ENCODE measurements around the gene IDH3B. TPM values are rescaled to one million over a fixed set of nuclear protein-coding genes. Genes with fewer than 3 reads are reported as not detected.
A peak's percentile ranks its signal among the peaks of the same experiment; 100 is the strongest.

The IDH3B gene
- total and polyA plus RNA-seq, 2 of the 13 experiments (the other 11 are each of a cell fraction or from before 2014, with no cell fraction given) = 215 to 254 TPM

- TF ChIP-seq BCLAF1 (IDR thresholded peaks at IDR 0.05) = no peak
- TF ChIP-seq SMARCE1 (IDR thresholded peaks at IDR 0.05; ENCODE audit: borderline replicate concordance) = no peak
- peak; percentile 91 for TF ChIP-seq ZNF160 (CRISPR knock-in tag; IDR thresholded peaks at IDR 0.05)
- peak; percentile 89 for TF ChIP-seq IKZF4 (CRISPR knock-in tag; IDR thresholded peaks at IDR 0.05; ENCODE audit: borderline replicate concordance, low read depth, not compliant biosample characterization)
- peak; percentile 35; the same call in 1 of the 2 replicates for TF ChIP-seq MLXIP (CRISPR knock-in tag; IDR thresholded peaks at IDR 0.05; ENCODE audit: borderline replicate concordance)
- TF ChIP-seq PRDM15 (CRISPR knock-in tag; IDR thresholded peaks at IDR 0.05) = peak; percentile 69
- no peak; the same call in none of the 2 replicates for TF ChIP-seq ZBTB26 (CRISPR knock-in tag; IDR thresholded peaks at IDR 0.05; ENCODE audit: borderline replicate concordance)
- no peak; the same call in none of the 2 replicates for TF ChIP-seq SMAD3 (CRISPR knock-in tag; IDR thresholded peaks at IDR 0.05)
- TF ChIP-seq E2F2 (CRISPR knock-in tag; IDR thresholded peaks at IDR 0.05; ENCODE audit: borderline replicate concordance) = peak; percentile 84
- TF ChIP-seq ZFP37 (CRISPR knock-in tag; IDR thresholded peaks at IDR 0.05; ENCODE audit: borderline replicate concordance) = no peak
- peak; percentile 67; the same call in 1 of the 2 replicates for TF ChIP-seq ZNF782 (CRISPR knock-in tag; IDR thresholded peaks at IDR 0.05; ENCODE audit: borderline replicate concordance)
- peak; percentile 84 for TF ChIP-seq YEATS2 (CRISPR knock-in tag; IDR thresholded peaks at IDR 0.05; ENCODE audit: borderline replicate concordance)
Observed at GRCh38 chr20:2651772-2652723, 12.0 kb downstream of the IDH3B start, which contains the start of gene NOP56 (continued).

All from HepG2 (cell line).